Activated T-cell treated with anti-CD3 and anti-CD28 coated beads, Interleukin-2, amount 50 U/mL, for 1 hour (primary cell): ENCODE measurements around the gene FHL2.
"Not testable (repeated sequence)": the region's sequence is repeated elsewhere in the genome, so short reads cannot be mapped to it uniquely, and the experiment has no call there.

Experiments
- DNase-seq: peaks from one replicate; pipeline ENCODE4 v3.0.0-alpha.2; 2020

FHL2 gene

DNA sequence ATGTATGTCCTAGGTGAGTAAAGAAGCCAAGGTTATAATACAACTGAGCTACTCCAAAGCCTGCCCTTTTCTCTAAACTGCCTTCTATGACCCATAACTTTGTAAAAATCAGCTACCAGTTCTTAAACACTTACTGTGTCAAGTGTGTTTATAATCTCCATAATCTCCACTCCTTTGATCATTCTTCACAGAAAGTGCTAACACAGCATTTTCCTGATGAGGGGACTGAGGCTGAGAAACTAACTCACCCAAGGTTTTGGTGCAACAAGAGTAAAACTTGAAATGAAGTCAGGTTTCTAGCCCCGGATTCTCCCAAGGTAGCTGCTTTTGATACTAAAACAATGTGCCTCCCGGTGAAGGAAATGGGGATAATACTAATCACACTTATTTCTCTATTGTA lies 63.4 kb downstream of the FHL2 start:
- no peak for DNase-seq

DNA sequence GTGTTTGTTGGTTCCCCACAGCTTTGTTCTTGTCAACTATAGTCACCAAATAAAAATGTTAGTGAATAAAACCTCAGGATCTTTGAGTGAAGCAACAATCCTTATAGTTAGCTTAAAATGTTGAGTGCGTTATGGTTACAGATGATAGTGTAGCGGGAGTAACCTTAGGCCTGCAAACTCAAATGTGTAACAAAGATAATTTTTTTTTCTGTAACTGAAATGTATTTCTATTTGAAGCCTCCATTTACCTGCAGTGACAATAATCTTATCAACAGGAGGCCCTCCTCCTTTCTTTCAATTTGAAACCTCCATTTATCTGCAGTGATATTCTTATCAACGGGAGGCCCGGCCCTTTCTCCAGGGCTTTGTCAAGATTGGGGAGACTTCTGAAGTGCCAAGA lies 64.6 kb downstream of the FHL2 start:
- DNase-seq, result no peak

GRCh38 chr2:105330681-105331375 lies 68.0 kb downstream of the FHL2 start:
- no peak for DNase-seq

- peak; percentile 71 for DNase-seq
Observed at GRCh38 chr2:105329561-105330495, 69.0 kb downstream of the FHL2 start, which contains the start of gene TGFBRAP1. Gene TGFBRAP1, minus strand, starts transcription at chr2:105329735. Its CDS starts 21,434 bp downstream, at chr2:105308301.

DNA sequence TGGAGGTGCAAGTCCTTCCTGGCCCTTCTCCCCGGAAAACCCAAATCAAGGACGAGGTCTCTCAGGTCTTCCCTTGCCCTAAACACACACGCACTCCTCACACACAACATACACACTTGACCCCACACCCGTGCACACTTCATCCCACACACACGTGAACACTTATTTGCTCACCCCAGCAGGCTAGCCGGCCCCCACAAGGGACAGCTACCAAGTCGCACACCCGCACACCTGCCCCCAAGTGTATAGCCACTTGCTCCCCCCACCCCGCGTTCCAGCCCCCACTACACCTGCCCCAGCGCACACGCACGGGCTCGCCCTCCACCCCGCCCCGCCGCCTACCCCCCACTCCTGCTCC lies 69.7 kb downstream of the FHL2 start:
- DNase-seq, result no peak

- DNase-seq, result peak; percentile 25
Observed at GRCh38 chr2:105328281-105329196, 70.3 kb downstream of the FHL2 start.

DNA sequence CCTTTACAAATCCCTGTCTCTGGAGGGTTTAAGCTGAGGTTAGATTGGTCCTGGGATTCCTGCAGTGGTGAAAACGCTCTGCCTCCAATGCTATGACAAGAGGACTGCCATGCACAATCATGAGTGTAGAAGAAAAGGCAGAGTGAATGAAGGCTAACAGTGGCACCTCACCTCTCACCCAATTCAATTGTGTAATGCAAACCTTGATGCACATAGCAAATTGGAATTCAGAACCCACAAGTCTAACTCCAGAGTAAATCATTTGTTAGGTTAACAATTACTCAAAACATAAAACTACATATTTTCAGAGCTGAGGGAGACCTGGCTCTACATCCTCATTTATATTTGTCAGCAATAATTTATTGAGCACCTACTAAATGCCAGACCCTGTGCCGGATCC lies 71.2 kb downstream of the FHL2 start:
- DNase-seq, result no peak

DNA sequence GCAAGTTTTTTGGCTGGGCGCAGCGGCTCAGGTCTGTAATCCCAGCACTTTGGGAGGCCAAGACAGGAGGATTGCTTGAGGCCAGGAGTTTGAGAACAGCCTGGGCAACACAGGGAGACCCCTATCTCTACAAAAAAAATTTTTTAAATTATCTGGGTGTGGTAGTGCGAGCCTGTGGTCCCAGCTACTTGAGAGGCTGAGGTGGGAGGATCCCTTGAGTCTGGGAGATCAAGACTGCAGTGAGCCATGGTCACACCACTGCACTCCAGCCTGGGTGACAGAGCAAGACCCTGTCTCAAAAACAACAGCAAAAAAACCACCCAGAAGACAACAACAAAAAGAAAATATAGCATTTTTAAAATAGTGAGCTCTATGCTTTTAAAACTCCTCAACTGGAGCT lies 71.6 kb downstream of the FHL2 start:
- not testable (repeated sequence) for DNase-seq

DNA sequence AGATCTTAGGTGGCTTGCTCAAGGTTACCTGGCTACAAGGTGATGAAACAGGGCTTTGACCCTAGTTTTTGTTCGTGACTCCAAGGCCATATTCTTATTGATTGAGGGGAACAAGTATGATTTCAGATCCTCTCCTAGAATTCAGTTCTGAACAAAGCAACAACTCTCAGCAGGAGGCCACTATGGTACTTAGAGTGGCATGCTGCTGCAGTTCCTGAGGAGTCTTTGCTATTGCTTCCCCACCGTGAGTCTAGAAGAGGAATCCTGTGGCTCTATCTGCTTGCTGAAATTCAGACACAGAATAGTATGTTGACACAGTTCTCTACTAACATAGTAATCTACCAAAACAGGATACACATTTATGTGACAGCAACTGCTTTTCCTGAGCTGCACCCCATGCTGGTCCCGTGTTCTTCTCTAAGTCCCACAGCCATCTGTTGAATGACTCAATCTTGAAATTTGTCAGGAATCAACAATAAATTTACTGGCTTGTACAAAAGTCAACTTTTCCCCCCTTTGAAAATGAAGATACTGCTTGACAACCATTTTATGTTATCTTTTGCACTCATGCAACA lies 73.4 kb downstream of the FHL2 start:
- DNase-seq, result no peak

GRCh38 chr2:105324732-105325131 lies 74.1 kb downstream of the FHL2 start:
- DNase-seq, result no peak

- DNase-seq, result no peak
Observed at GRCh38 chr2:105324101-105324500, 74.8 kb downstream of the FHL2 start.

GRCh38 chr2:105323111-105323510 lies 75.7 kb downstream of the FHL2 start:
- DNase-seq, result no peak

DNA sequence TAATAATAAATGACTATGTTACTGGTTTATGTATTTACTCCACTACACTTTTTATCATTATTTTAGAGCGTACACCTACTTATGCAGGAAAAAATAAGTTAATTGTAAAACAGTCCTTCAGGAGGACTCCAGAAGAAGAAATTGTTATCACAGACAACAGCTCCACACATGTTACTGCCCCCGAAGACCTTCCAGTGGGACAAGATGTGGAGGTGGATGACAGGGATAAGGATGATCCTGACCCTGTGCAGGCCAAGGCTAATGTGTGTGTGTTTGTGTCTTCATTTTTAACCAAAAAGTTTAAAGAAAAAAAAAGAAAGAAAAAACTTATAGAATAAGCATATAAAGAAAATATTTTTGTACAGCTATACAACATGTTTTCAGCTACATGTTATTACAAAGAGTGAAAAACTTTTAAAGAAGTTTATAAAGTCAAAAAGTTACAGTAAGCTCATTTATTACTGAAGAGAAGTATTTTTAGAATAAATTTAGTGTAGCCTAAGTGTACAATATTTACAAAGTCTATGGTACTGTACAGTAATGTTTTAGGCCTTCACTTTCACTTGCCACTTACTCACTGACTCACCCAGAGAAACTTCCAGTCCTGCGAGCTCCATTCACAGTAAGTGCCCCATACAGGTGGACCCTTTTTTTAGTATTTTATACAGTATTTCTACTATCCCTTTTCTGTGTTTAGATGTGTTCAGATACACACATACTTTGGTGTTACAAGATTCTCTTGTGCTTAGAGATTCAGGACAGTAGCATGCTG lies 76.8 kb downstream of the FHL2 start:
- no peak for DNase-seq

DNA sequence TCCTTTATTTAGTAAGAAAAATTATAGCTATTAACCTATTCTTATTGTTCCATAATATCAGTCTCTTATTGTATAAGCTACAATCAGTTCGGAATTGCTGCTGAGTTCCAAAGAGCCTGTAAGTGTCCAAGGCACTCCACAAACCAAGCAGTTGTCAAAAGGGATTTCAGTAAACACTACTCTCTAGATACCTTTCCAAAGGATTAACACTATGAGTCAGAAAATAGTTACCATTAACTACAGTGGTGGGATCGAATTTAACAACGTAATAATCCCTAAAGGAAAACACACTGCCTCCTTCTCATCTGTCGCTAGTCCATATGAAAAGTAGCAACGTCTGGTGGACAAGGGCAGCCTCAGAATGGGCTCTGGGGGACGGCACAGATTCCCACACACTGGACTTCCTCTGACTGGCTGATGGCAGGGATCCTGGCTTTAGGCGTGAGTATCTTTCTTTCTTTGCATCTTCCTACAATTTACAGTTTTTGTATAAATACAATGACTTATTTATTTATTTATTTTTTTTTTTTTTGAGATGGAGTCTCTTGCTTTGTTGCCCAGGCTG lies 78.1 kb downstream of the FHL2 start:
- no peak for DNase-seq

- no peak for DNase-seq
Observed at GRCh38 chr2:105317937-105318336, 80.9 kb downstream of the FHL2 start.

GRCh38 chr2:105315314-105315713 lies 83.5 kb downstream of the FHL2 start:
- DNase-seq, result no peak

DNA sequence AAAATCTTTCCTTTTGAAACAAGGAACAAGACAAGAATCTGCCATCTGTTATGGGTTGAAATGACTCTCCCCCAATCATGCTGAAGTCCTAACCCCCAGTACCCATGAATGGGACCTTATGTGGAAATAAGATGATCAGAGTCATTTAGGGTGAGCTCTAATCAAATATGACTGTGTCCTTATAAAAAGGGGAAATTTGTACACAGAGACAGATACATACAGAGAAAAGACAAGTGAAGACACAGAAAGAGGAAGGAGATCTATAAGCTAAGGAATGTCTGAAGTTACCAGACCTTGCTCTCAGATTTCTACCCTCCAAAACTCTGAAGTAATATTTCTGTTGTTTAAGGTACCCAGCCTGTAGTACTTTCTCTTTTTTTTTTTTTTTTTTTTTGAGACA lies 85.0 kb downstream of the FHL2 start:
- DNase-seq, result no peak
